Neutrophil (primary cell): Measurements from ENCODE around the gene DCTD.

Source experiments
- H3K27ac ChIP-seq: fragments of 200-600 bp; sonication (generic); 2 replicates; pipeline ENCODE4 v1.5.1; 2016; ENCODE audit warnings: mild to moderate bottlenecking, moderate library complexity
- H3K27me3 ChIP-seq: fragments of 200-600 bp; sonication (generic); 2 replicates; pipeline ENCODE4 v1.6.0; 2016; ENCODE audit warnings: mild to moderate bottlenecking
- H3K36me3 ChIP-seq: fragments of 200-600 bp; sonication (generic); 2 replicates; pipeline ENCODE4 v1.5.1; 2017
- H3K4me1 ChIP-seq, 2 experiments: fragments of 200-600 bp in 1 of 2; sonication (generic) in 1 of 2; 1 replicate in 1 of 2; 2 replicates in 1 of 2; pipeline versions ENCODE4 v1.5.1 to v1.6.1; 2013 to 2016; ENCODE audit warnings: low read depth in 1 of 2, low read length in 1 of 2, mild to moderate bottlenecking in 1 of 2, moderate library complexity in 1 of 2; ENCODE audit not compliant: control insufficient read depth in 1 of 2, insufficient read depth in 1 of 2
- H3K4me3 ChIP-seq, 2 experiments: fragments of 200-600 bp in 1 of 2; sonication (generic) in 1 of 2; 1 replicate in 1 of 2; 2 replicates in 1 of 2; pipeline ENCODE4 v1.5.1; 2013 to 2016; ENCODE audit warnings: low read depth in 1 of 2, low read length in 1 of 2, mild to moderate bottlenecking in 1 of 2, moderate library complexity in 1 of 2
- H3K9me3 ChIP-seq: fragments of 200-600 bp; sonication (generic); 2 replicates; pipeline ENCODE4 v1.5.1; 2016
- CTCF ChIP-seq: fragments of 200-600 bp; sonication (generic); IDR thresholded peaks from 2 replicates; pipeline ENCODE4 v1.5.1; 2016; ENCODE audit warnings: antibody characterized with exemption

DCTD gene

GRCh38 chr4:182885022-182885737 lies 32.0 kb downstream of the DCTD start:
- no peak for TF ChIP-seq CTCF
- Histone ChIP-seq H3K4me1 (no peaks in the 10 kb centered on the region), H3K9me3 (no peaks in the 10 kb centered on the region), H3K4me3 (no peak overlapping the region), H3K36me3 (no peaks in the 10 kb centered on the region), H3K27me3 (no peaks in the 10 kb centered on the region), H3K27ac (no peak overlapping the region)

GRCh38 chr4:182884040-182884439 lies 33.1 kb downstream of the DCTD start:
- Histone ChIP-seq H3K4me3 (no peak overlapping the region), H3K36me3 (no peaks in the 10 kb centered on the region), H3K9me3 (no peaks in the 10 kb centered on the region), H3K27ac (no peak overlapping the region), H3K27me3 (no peaks in the 10 kb centered on the region), H3K4me1 (no peaks in the 10 kb centered on the region)
- TF ChIP-seq CTCF: no peak

GRCh38 chr4:182883351-182883750 lies 33.8 kb downstream of the DCTD start:
- H3K27me3 ChIP-seq: no peaks in the 10 kb centered on the region
- no peak overlapping the region for H3K4me3 ChIP-seq
- no peak overlapping the region for H3K27ac ChIP-seq
- H3K9me3 ChIP-seq: no peaks in the 10 kb centered on the region
- TF ChIP-seq CTCF: no peak
- H3K36me3 ChIP-seq: no peaks in the 10 kb centered on the region
- H3K4me1 ChIP-seq: no peaks in the 10 kb centered on the region

GRCh38 chr4:182881914-182882313 lies 35.3 kb downstream of the DCTD start:
- Histone ChIP-seq H3K4me3 (no peak overlapping the region), H3K27me3 (no peaks in the 10 kb centered on the region), H3K36me3 (no peaks in the 10 kb centered on the region), H3K27ac (no peak overlapping the region), H3K9me3 (no peaks in the 10 kb centered on the region), H3K4me1 (no peaks in the 10 kb centered on the region)
- TF ChIP-seq CTCF: no peak

- no peaks in the 10 kb centered on the region for H3K27me3 ChIP-seq
- H3K27ac ChIP-seq: no peak overlapping the region
- no peaks in the 10 kb centered on the region for H3K9me3 ChIP-seq
- no peak overlapping the region for H3K4me3 ChIP-seq
- TF ChIP-seq CTCF: no peak
- H3K36me3 ChIP-seq: no peaks in the 10 kb centered on the region
- no peaks in the 10 kb centered on the region for H3K4me1 ChIP-seq
Observed at GRCh38 chr4:182880387-182881356, 36.5 kb downstream of the DCTD start.
